Measurements from ENCODE around the gene TTC34. TPM values are rescaled to one million over a fixed set of nuclear protein-coding genes. Genes with fewer than 3 reads are reported as not detected.
A peak's percentile ranks its signal among the peaks of the same experiment; 100 is the strongest.

TTC34 gene
- total and polyA plus RNA-seq, 7 donors, result 0.01 to 0.15 (median 0.04) TPM

GRCh38 chr1:2602866-2603520 lies 198.5 kb downstream of the TTC34 start:
- intact Hi-C loops (cut with DNase I), result no loop called here
- Histone ChIP-seq H3K9me3 (no peaks in the 10 kb centered on the region), H3K27me3 (ENCODE audit: insufficient read depth in 3 of 3, low read length in 2 of 3) (peaks cover 0 to 27% (median 5%) of the 10 kb centered on the region in 3 donors), H3K4me1 (no peaks in the 10 kb centered on the region), H3K4me3 (no peak overlapping the region), H3K27ac (no peak overlapping the region), H3K36me3 (ENCODE audit: insufficient read depth in 1 of 2, low read depth in 1 of 2) (no peaks in the 10 kb centered on the region)
- no peak for ATAC-seq
- peak in 1 of 2 donors; percentile 39 for DNase-seq
- 69 to 71% (median 69%) methylated on average over 18 of the region's 18 CpGs for WGBS, 3 donors
- TF ChIP-seq CTCF (IDR thresholded peaks at IDR 0.05), result no peak

DNA sequence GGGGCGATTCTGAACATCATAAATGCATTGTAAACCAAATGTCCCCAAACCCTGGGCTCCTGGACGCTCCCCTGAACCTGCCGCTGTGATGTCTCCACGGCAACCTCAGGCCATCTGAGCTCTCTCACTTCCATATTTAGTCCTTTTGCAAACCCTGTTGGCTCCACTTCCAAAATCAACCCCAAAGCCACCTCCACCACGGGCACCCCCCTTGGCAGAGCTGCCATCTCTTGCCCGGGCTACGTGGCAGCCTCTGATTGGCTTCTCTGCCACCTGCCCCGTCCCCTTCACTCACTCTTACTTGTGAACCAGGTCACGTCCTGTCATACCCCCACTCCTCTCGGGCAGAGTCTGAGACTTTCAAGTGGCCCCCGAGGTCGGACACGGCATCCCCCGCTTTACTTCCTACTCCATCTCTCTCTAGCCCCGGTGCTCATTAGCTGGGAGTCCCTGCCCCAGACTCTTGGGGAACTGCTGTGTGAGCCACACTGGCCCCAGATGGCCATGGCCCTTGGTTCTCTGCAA lies 199.1 kb downstream of the TTC34 start:
- no peaks in the 10 kb centered on the region for H3K9me3 ChIP-seq
- intact Hi-C loops (cut with DNase I), result no loop called here
- no peaks in the 10 kb centered on the region for H3K36me3 ChIP-seq (ENCODE audit: insufficient read depth in 1 of 2, low read depth in 1 of 2)
- peaks cover 0 to 27% (median 5%) of the 10 kb centered on the region in 3 donors for H3K27me3 ChIP-seq (ENCODE audit: insufficient read depth in 3 of 3, low read length in 2 of 3)
- no peak for ATAC-seq
- 72 to 75% (median 75%) methylated on average over 15 of the region's 15 CpGs for WGBS, 3 donors
- H3K27ac ChIP-seq, result no peak overlapping the region
- TF ChIP-seq CTCF (IDR thresholded peaks at IDR 0.05), result no peak
- no peaks in the 10 kb centered on the region for H3K4me1 ChIP-seq
- DNase-seq, result no peak
- no peak overlapping the region for H3K4me3 ChIP-seq

GRCh38 chr1:2601721-2602303 lies 199.7 kb downstream of the TTC34 start:
- ATAC-seq (no peak), DNase-seq (no peak)
- Histone ChIP-seq H3K4me3 (no peak overlapping the region), H3K36me3 (ENCODE audit: insufficient read depth in 1 of 2, low read depth in 1 of 2) (no peaks in the 10 kb centered on the region), H3K9me3 (no peaks in the 10 kb centered on the region), H3K27ac (no peak overlapping the region), H3K27me3 (ENCODE audit: insufficient read depth in 3 of 3, low read length in 2 of 3) (peaks cover 0 to 27% (median 5%) of the 10 kb centered on the region in 3 donors), H3K4me1 (no peaks in the 10 kb centered on the region)
- intact Hi-C loops (cut with DNase I), result no loop called here
- TF ChIP-seq CTCF (IDR thresholded peaks at IDR 0.05), result no peak
- WGBS, 3 donors, result 76 to 84% (median 83%) methylated on average over 18 of the region's 18 CpGs

- peaks cover 0 to 32% (median 2%) of the 10 kb centered on the region in 3 donors for H3K27me3 ChIP-seq (ENCODE audit: insufficient read depth in 3 of 3, low read length in 2 of 3)
- H3K4me1 ChIP-seq, result no peaks in the 10 kb centered on the region
- TF ChIP-seq CTCF (IDR thresholded peaks at IDR 0.05), result no peak
- intact Hi-C loops (cut with DNase I), result no loop called here
- ATAC-seq (no peak), DNase-seq (no peak)
- H3K27ac ChIP-seq, result no peak overlapping the region
- whole genome bisulfite sequencing, 3 donors, result 63 to 75% (median 65%) methylated on average over 3 of the region's 3 CpGs
- no peak overlapping the region for H3K4me3 ChIP-seq
- H3K9me3 ChIP-seq, result no peaks in the 10 kb centered on the region
- no peaks in the 10 kb centered on the region for H3K36me3 ChIP-seq (ENCODE audit: insufficient read depth in 1 of 2, low read depth in 1 of 2)
Measured at GRCh38 chr1:2598329-2598931, 203.1 kb downstream of the TTC34 start.
